ENCODE measurements around the gene PKHD1. TPM values are rescaled to one million over a fixed set of nuclear protein-coding genes. Genes with fewer than 3 reads are reported as not detected.

The PKHD1 gene
- total and polyA plus RNA-seq, 2 of the 13 experiments (the other 11 are each of a cell fraction or from before 2014, with no cell fraction given): 0.01 to 0.13 TPM

GRCh38 chr6:52126231-52126630 is 38.8 kb upstream of the PKHD1 start (continued):
- TF ChIP-seq ZNF318 (CRISPR knock-in tag; IDR thresholded peaks at IDR 0.05): no peak
- no peak for TF ChIP-seq SOX13 (IDR thresholded peaks at IDR 0.05)
- TF ChIP-seq SOX13 (CRISPR knock-in tag; conservative IDR thresholded peaks at IDR 0.05 in 1 of 2, IDR thresholded peaks at IDR 0.05 in 1 of 2): no peak
- no peak for TF ChIP-seq SMARCC2 (IDR thresholded peaks at IDR 0.05)
- no peak for TF ChIP-seq SIN3B (IDR thresholded peaks at IDR 0.05; ENCODE audit: low read length)
- TF ChIP-seq TGIF2 (CRISPR knock-in tag; IDR thresholded peaks at IDR 0.05): no peak
- TF ChIP-seq PATZ1 (CRISPR knock-in tag; IDR thresholded peaks at IDR 0.05): no peak
- TF ChIP-seq, protein P1, sequence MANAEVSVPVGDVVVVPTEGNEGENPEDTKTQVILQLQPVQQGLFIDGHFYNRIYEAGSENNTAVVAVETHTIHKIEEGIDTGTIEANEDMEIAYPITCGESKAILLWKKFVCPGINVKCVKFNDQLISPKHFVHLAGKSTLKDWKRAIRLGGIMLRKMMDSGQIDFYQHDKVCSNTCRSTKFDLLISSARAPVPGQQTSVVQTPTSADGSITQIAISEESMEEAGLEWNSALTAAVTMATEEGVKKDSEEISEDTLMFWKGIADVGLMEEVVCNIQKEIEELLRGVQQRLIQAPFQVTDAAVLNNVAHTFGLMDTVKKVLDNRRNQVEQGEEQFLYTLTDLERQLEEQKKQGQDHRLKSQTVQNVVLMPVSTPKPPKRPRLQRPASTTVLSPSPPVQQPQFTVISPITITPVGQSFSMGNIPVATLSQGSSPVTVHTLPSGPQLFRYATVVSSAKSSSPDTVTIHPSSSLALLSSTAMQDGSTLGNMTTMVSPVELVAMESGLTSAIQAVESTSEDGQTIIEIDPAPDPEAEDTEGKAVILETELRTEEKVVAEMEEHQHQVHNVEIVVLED (CRISPR knock-in tag; IDR thresholded peaks at IDR 0.05; ENCODE audit: borderline replicate concordance): no peak
- TF ChIP-seq SMAD3 (CRISPR knock-in tag; IDR thresholded peaks at IDR 0.05): no peak
- no peak for TF ChIP-seq ELF1 (CRISPR knock-in tag; IDR thresholded peaks at IDR 0.05)
- TF ChIP-seq, protein P2, sequence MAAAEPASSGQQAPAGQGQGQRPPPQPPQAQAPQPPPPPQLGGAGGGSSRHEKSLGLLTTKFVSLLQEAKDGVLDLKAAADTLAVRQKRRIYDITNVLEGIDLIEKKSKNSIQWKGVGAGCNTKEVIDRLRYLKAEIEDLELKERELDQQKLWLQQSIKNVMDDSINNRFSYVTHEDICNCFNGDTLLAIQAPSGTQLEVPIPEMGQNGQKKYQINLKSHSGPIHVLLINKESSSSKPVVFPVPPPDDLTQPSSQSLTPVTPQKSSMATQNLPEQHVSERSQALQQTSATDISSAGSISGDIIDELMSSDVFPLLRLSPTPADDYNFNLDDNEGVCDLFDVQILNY (CRISPR knock-in tag; conservative IDR thresholded peaks at IDR 0.05): no peak

Data from HepG2 (cell line).